Activated CD8-positive, alpha-beta memory T cell treated with anti-CD3 and anti-CD28 coated beads, Interleukin-2, amount 10 ng/mL, durations not matched to agents 7 days and 5 days (primary cell): Measurements from ENCODE around the gene RBP5. TPM values are rescaled to one million over a fixed set of nuclear protein-coding genes. Genes with fewer than 3 reads are reported as not detected.
"Not testable (repeated sequence)": the region's sequence is repeated elsewhere in the genome, so short reads cannot be mapped to it uniquely, and the experiment has no call there.

Experiments used
- ATAC-seq: fragments of 150-1000 bp; cut with Tn5 transposase; one replicate; pipeline ENCODE4 v1.10.0; 2021; ENCODE audit warnings: moderate library complexity
- CTCF ChIA-PET: fragments of 350-600 bp; sonication (Branson Sonifier 250); formaldehyde crosslinking; loops from one replicate; lab custom pipeline; 2021; ENCODE audit warnings: antibody characterized with exemption; lab: Charles Lee
- DNase-seq: peaks from one replicate; pipeline ENCODE4 v3.0.0-alpha.2; 2020
- H3K27ac Mint-ChIP-seq: one replicate; pipeline ENCODE4 v1.8.0; 2021; ENCODE audit warnings: mild to moderate bottlenecking, mixed read lengths
- H3K27me3 Mint-ChIP-seq: one replicate; pipeline ENCODE4 v1.8.0; 2021; ENCODE audit warnings: mixed read lengths
- H3K36me3 Mint-ChIP-seq: one replicate; pipeline ENCODE4 v1.8.0; 2021; ENCODE audit warnings: mild to moderate bottlenecking, mixed read lengths
- H3K4me1 Mint-ChIP-seq: one replicate; pipeline ENCODE4 v1.8.0; 2021; ENCODE audit warnings: mixed read lengths
- H3K4me3 Mint-ChIP-seq: one replicate; pipeline ENCODE4 v1.8.0; 2021; ENCODE audit warnings: mild to moderate bottlenecking, moderate library complexity, mixed read lengths
- H3K9me3 Mint-ChIP-seq: one replicate; pipeline ENCODE4 v1.8.0; 2022; ENCODE audit warnings: low read depth, mixed read lengths
- total RNA-seq, 2 experiments: library from RNA; stranded (reverse); gene quantifications; one replicate each; pipeline ENCODE4 v1.2.3, GENCODE V29; 2021

RBP5 gene
- total RNA-seq, 2 experiments from 2014 or later = 0.87 to 0.91 TPM

GRCh38 chr12:7116196-7116595, 12.5 kb downstream of the RBP5 start:
- H3K4me3 Mint-ChIP-seq = no peak overlapping the region
- ATAC-seq (no peak), DNase-seq (no peak)
- CTCF ChIA-PET = interaction anchor here (1.2 to 1.3 kb wide), 2 partner anchors 23 to 171 kb away, joined by 3 to 4 read pairs; no protein-coding TSS in a partner anchor
- no peak overlapping the region for H3K27ac Mint-ChIP-seq
- no peaks in the 10 kb centered on the region for H3K9me3 Mint-ChIP-seq
- peaks cover 14% of the 10 kb centered on the region for H3K4me1 Mint-ChIP-seq
- H3K27me3 Mint-ChIP-seq = no peaks in the 10 kb centered on the region
- peaks cover 8% of the 10 kb centered on the region for H3K36me3 Mint-ChIP-seq

- ATAC-seq (no peak), DNase-seq (no peak)
- Mint-ChIP-seq H3K36me3 (peaks cover 8% of the 10 kb centered on the region), H3K27ac (no peak overlapping the region), H3K9me3 (no peaks in the 10 kb centered on the region), H3K4me3 (no peak overlapping the region), H3K4me1 (peaks cover 26% of the 10 kb centered on the region), H3K27me3 (no peaks in the 10 kb centered on the region)
- CTCF ChIA-PET = interaction anchor here (2.5 kb wide), 1 partner anchor 10 kb away, joined by 10 read pairs; no protein-coding TSS in a partner anchor
Measured at GRCh38 chr12:7114851-7115250, 13.8 kb downstream of the RBP5 start.

DNA sequence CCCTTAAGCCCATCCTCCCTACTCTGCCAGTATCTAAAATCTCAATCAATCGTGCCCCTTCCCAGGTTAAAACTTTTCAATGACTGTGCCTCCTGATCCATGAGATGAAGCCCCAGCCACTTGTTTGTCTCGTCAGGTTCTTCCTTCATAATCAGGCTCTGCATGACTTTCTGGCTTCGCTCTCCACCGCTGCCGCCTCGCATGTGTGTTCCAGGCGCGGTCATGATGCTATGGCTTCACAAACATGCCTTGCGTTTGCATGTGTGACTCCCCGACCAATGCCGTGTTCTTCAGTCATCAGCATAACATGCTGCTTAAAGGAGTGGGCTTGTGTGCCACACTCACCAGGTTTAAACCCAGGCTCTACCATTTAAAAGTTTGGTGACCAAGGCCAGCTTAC, 14.7 kb downstream of the RBP5 start:
- DNase-seq = no peak

DNA sequence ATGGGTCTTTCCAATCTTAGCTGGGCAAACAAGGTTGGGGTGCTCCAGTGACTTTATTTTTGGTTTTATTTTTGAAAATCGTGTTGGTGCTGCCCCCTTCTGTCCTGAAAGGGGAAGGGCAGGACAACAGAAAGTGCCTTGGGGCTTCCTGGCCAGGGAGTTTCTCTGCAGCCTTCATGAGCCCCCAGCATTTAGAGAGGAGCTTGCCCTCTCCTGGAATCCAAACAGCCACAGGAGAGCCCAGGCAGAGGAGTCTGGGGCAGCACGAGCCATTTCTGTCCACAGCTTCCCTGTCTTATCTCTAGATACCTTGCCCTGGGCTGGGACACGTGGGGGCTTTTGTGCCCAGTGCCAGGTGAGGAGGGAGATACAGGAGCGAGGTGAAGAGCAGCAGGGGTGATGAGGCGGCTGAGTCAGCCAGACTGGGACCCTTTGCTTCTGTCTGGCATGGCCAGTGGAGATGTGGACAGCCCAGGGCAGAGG, 15.3 kb downstream of the RBP5 start:
- CTCF ChIA-PET = interaction anchor here (0.7 to 4.0 kb wide), 36 partner anchors 9 to 965 kb away, joined by 3 to 25 read pairs (median 4); partner anchors contain the start of genes C12orf57, CLSTN3, COPS7A and LPCAT3
- peaks cover 33% of the 10 kb centered on the region for H3K4me1 Mint-ChIP-seq
- peak overlapping the region; percentile 59 for H3K27ac Mint-ChIP-seq
- peaks cover 8% of the 10 kb centered on the region for H3K36me3 Mint-ChIP-seq
- H3K27me3 Mint-ChIP-seq = no peaks in the 10 kb centered on the region
- no peak overlapping the region for H3K4me3 Mint-ChIP-seq
- H3K9me3 Mint-ChIP-seq = no peaks in the 10 kb centered on the region
- no peak for ATAC-seq
- DNase-seq = peak; percentile 61

More for the DNA sequence above, 14.7 kb downstream of the RBP5 start:
- Mint-ChIP-seq H3K27ac (no peak overlapping the region), H3K4me3 (no peak overlapping the region), H3K36me3 (peaks cover 8% of the 10 kb centered on the region), H3K27me3 (no peaks in the 10 kb centered on the region), H3K4me1 (peaks cover 33% of the 10 kb centered on the region), H3K9me3 (no peaks in the 10 kb centered on the region)
- no peak for ATAC-seq
- CTCF ChIA-PET = interaction anchor here (0.9 to 4.0 kb wide), 16 partner anchors 11 to 964 kb away, joined by 3 to 25 read pairs (median 8); partner anchors contain the start of genes C12orf57, CLSTN3, LPCAT3 and RNU7-1

DNA sequence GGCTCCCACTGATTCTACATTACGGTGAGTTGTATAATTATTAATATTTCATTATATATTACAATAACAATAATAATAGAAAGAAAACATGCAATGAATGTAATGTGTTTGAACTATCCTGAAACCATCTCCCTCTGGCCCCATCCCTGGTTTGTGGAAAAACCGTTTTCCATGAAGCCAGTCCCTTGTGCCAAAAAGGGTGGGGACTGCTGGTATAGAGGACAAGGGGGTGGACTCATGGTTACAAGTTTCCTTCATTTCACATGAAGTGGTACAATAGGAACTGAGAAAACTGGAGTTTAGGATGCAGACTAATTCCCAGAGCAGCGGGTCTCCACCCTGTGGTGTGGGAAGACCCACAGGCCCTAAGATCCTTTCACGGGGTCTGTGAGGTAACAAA, 16.6 kb downstream of the RBP5 start:
- H3K36me3 Mint-ChIP-seq = peaks cover 12% of the 10 kb centered on the region
- CTCF ChIA-PET = interaction anchor here (1.0 to 4.0 kb wide), 19 partner anchors 9 to 526 kb away, joined by 3 to 25 read pairs (median 4); partner anchors contain the start of genes C12orf57, RBP5 and RNU7-1
- no peaks in the 10 kb centered on the region for H3K27me3 Mint-ChIP-seq
- H3K4me3 Mint-ChIP-seq = no peak overlapping the region
- H3K9me3 Mint-ChIP-seq = no peaks in the 10 kb centered on the region
- DNase-seq (no peak), ATAC-seq (no peak)
- no peak overlapping the region for H3K27ac Mint-ChIP-seq
- H3K4me1 Mint-ChIP-seq = peaks cover 39% of the 10 kb centered on the region

GRCh38 chr12:7110661-7111060, 18.0 kb downstream of the RBP5 start:
- H3K27me3 Mint-ChIP-seq = no peaks in the 10 kb centered on the region
- no peak for ATAC-seq
- DNase-seq = no peak
- CTCF ChIA-PET = interaction anchor here (1.0 to 4.0 kb wide), 10 partner anchors 12 to 173 kb away, joined by 3 to 25 read pairs (median 4); partner anchors contain the start of genes C12orf57, LPCAT3, RBP5 and RNU7-1
- no peak overlapping the region for H3K4me3 Mint-ChIP-seq
- H3K36me3 Mint-ChIP-seq = peaks cover 21% of the 10 kb centered on the region
- no peak overlapping the region for H3K27ac Mint-ChIP-seq
- peaks cover 50% of the 10 kb centered on the region for H3K4me1 Mint-ChIP-seq
- peaks cover 11% of the 10 kb centered on the region for H3K9me3 Mint-ChIP-seq

GRCh38 chr12:7109572-7109920, 19.1 kb downstream of the RBP5 start:
- DNase-seq = no peak
- Mint-ChIP-seq H3K27ac (peak overlapping the region; percentile 57), H3K4me3 (peak overlapping the region; percentile 99), H3K27me3 (no peaks in the 10 kb centered on the region), H3K9me3 (peaks cover 14% of the 10 kb centered on the region), H3K4me1 (peaks cover 53% of the 10 kb centered on the region), H3K36me3 (peaks cover 25% of the 10 kb centered on the region)
- CTCF ChIA-PET = interaction anchor here (0.6 to 3.7 kb wide), 31 partner anchors 9 to 259 kb away, joined by 3 to 51 read pairs (median 5); partner anchors contain the start of genes C12orf57, C1R, CDCA3 and LPCAT3
- ATAC-seq = no peak

DNA sequence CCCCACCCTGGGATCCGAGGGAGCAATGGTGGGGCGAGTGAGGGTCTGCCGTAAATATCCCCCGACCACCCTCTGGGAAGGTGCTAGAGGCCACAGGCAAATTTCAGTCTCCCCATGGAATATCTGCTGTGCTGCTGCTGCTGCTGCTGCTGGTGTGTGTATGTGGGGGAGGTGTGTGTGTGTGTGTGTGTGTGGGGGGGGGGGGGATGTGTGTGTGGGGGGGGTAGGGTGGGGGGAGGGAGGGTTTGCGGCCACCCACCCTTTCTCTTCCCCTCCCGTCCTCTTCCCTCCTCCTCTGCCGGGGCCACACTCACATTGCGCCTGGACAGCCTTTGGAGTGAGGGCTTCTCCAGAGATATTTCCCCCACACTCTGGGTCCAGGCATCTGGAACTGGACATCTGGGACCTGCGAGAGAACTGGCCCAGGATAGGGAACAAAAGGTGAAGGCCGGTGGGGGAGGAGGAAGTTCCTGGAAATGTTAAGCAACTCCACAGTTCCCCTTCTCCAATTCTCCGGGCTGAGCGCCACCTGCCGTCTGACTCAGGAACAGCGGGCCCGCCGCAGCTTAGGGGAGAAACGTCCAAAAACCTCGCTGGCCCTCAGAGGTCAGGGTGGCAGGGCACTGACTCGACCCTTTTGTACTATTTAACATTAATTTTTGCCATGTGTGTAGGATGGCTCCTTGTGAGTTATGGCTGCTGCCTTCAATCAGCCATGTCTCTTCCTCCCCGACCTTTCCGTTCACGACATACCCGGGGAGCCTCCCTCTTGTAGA, 19.7 kb downstream of the RBP5 start, which contains the start of gene C1RL:
Gene C1RL, minus strand, starts transcription at position 419 of the 776 bp plus-strand sequence. Its CDS starts 34 bp downstream, at position 385.
- Mint-ChIP-seq H3K27ac (peak within 1 kb of the TSS; percentile 97), H3K27me3 (no peaks in the 10 kb centered on the region), H3K36me3 (peaks cover 26% of the 10 kb centered on the region), H3K4me1 (peaks cover 52% of the 10 kb centered on the region), H3K9me3 (peaks cover 14% of the 10 kb centered on the region), H3K4me3 (peak within 1 kb of the TSS; percentile 99)
- DNase-seq (peak; percentile 87), ATAC-seq (peak; percentile 21)
- CTCF ChIA-PET = interaction anchor here (0.6 to 3.7 kb wide), 48 partner anchors 10 to 841 kb away, joined by 3 to 51 read pairs (median 5); partner anchors contain the start of genes C12orf57, C1R, CDCA3 and LPCAT3

GRCh38 chr12:7108003-7108795, 20.5 kb downstream of the RBP5 start:
- peaks cover 55% of the 10 kb centered on the region for H3K4me1 Mint-ChIP-seq
- ATAC-seq (peak; percentile 97), DNase-seq (peak; percentile 93)
- peak overlapping the region; percentile 97 for H3K27ac Mint-ChIP-seq
- CTCF ChIA-PET = interaction anchor here (0.6 to 3.7 kb wide), 41 partner anchors 9 to 842 kb away, joined by 3 to 51 read pairs (median 6); partner anchors contain the start of genes C12orf57, C1R, CDCA3 and ENO2
- H3K9me3 Mint-ChIP-seq = peaks cover 14% of the 10 kb centered on the region
- H3K4me3 Mint-ChIP-seq = peak overlapping the region; percentile 99
- H3K27me3 Mint-ChIP-seq = no peaks in the 10 kb centered on the region
- peaks cover 30% of the 10 kb centered on the region for H3K36me3 Mint-ChIP-seq

GRCh38 chr12:7107636-7108002, 21.1 kb downstream of the RBP5 start:
- peak overlapping the region; percentile 99 for H3K4me3 Mint-ChIP-seq
- peaks cover 56% of the 10 kb centered on the region for H3K4me1 Mint-ChIP-seq
- CTCF ChIA-PET = interaction anchor here (1.1 to 3.7 kb wide), 25 partner anchors 8 to 235 kb away, joined by 3 to 51 read pairs (median 7); partner anchors contain the start of genes C12orf57, ENO2, LPCAT3 and PEX5
- ATAC-seq (no peak), DNase-seq (no peak)
- H3K36me3 Mint-ChIP-seq = peaks cover 30% of the 10 kb centered on the region
- peak overlapping the region; percentile 97 for H3K27ac Mint-ChIP-seq
- H3K9me3 Mint-ChIP-seq = peaks cover 14% of the 10 kb centered on the region
- H3K27me3 Mint-ChIP-seq = no peaks in the 10 kb centered on the region

- Mint-ChIP-seq H3K4me1 (peaks cover 60% of the 10 kb centered on the region), H3K36me3 (peaks cover 30% of the 10 kb centered on the region), H3K9me3 (peaks cover 14% of the 10 kb centered on the region)
- CTCF ChIA-PET = interaction anchor here (1.1 to 3.7 kb wide), 21 partner anchors 8 to 216 kb away, joined by 3 to 51 read pairs (median 7); partner anchors contain the start of genes C12orf57, ENO2, LPCAT3 and PEX5
- not testable (repeated sequence) for H3K27me3 Mint-ChIP-seq, ATAC-seq, DNase-seq, H3K27ac Mint-ChIP-seq, H3K4me3 Mint-ChIP-seq
Measured at GRCh38 chr12:7107181-7107580, 21.5 kb downstream of the RBP5 start.

- H3K27ac Mint-ChIP-seq = no peak overlapping the region
- CTCF ChIA-PET = interaction anchor here (2.3 to 3.7 kb wide), 3 partner anchors 25 to 181 kb away, joined by 10 to 31 read pairs (median 28); partner anchors contain the start of gene LPCAT3
- H3K4me1 Mint-ChIP-seq = peaks cover 57% of the 10 kb centered on the region
- no peak for DNase-seq
- no peak for ATAC-seq
- H3K9me3 Mint-ChIP-seq = peaks cover 14% of the 10 kb centered on the region
- no peak overlapping the region for H3K4me3 Mint-ChIP-seq
- peaks cover 34% of the 10 kb centered on the region for H3K36me3 Mint-ChIP-seq
- no peaks in the 10 kb centered on the region for H3K27me3 Mint-ChIP-seq
Measured at GRCh38 chr12:7106082-7106481, 22.6 kb downstream of the RBP5 start.
